ENCODE data around the gene KEAP1.
A peak's percentile ranks its signal among the peaks of the same experiment; 100 is the strongest.

KEAP1 gene

DNA sequence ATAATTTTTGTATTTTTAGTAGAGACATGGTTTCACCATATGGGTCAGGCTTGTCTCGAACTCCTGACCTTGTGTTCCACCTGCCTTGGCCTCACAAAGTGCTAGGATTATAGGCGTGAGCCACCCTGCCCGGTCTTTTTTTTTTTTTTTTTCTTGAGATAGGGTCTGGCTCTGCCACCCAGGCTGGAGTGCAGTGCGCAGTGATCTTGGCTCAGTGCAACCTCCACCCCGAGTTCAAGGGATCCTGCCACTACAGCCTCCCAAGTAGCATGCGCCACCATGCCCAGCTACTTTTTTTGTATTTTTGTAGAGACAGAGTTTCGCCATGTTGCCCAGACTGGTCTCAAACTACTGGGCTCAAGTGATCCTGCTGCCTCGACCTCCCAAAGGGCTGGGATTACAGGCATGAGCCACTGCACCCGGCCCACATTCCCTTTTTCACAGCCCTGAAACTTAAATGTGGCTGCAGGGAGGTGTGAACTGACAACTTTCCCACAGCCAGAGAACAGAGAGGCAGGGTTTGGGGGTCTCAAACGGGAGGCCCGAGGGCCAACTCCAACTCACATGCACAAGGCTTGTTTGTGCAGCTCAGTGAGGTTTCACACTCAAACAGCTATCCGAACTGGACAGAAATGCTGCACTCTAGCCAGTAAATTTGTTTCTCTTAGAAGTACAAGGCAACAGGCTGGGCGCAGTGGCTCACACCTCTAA lies 18.5 kb upstream of the KEAP1 start:
- DNase-seq, result no peak

DNA sequence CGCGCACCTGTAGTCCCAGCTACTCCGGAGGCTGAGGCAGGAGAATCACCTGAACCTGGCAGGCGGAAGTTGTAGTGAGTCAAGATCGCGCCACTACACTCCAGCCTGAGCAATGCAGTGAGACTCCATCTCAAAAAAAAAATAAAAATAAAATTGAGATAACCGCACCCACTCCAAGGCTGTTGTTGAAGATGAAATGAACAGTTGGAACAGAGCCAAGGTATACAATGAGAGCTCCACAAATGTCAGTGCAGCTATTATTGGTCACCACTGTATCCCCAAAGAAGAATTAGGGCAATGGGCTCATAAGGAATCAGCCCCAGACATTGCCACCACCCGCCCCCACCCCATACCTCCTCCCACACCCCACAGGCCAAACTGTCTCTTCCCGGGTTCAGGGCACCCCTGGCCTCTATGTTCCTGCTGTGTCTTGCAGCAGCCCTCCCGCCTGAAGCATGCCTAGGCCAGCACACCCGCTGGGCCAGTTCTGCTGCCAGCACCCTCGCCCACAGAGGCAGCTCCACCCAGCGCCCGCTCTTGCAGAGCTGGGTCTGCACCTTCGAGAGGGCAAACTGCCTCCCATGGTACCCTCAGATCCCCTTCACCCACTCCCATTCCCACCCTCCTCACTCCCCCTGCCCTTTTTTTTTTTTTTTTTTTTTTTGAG lies 17.6 kb upstream of the KEAP1 start:
- DNase-seq, result no peak

DNA sequence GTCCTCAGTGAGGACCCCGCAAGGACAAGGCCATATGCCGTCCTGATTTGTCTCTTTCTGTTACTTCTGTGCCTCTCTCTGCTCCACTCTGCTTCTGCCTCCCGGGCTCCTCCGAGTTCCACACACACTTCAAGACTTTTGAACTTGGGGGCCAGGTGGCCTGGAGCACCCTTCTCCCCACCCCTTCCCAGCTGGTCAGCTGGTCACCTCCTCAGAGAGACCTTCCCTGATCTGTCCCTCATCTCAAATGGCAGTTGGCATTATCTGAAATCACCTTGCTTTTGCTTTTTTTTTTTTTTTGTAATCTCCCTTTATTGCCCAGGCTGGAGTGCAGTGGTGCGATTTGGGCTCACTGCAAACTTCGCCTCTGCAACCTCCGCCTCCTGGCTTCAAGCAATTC lies 16.3 kb upstream of the KEAP1 start:
- no peak for DNase-seq

- peak; percentile 43 to 46 for DNase-seq
These were observed 15.5 kb upstream of the KEAP1 start for GRCh38 chr19:10518444-10519361.

DNA sequence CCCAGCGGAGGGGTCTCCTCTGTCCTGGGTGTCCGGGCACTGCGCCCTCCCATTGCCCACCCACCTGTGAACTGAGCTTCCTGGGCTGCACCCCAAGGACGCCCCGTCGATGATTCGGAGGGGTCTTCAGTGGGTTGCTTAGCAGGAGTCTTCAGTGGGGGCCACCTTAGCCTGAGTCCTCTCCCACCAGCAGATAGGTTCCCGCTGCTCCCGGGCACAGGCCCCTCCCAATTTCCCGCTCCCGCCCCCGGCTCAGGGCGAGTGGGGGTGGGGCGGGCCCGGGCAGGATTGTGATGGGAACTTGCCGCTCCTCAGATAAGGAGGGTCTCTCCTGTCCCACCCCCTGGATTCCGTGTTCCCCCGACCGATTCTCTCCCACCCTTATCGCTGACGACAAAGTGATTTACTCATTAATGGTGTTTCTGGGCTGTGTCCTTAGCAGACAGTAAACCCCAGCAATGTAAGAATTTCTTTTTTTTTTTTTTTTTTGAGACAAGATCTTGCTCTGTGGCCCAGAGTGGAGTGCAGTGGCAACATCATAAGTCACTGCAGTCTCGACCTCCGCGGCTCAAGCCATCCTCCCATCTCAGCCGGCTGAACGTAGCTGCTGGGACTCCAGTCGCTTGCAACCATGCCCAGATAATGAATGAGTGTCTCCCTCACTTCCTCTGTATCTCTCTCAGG lies 14.7 kb upstream of the KEAP1 start:
- DNase-seq, result peak; percentile 23 to 30

GRCh38 chr19:10517361-10517759 lies 14.2 kb upstream of the KEAP1 start, which contains the start of gene S1PR5:
Gene S1PR5, minus strand, starts transcription at chr19:10517447. Its CDS starts 2,436 bp downstream, at chr19:10515011.
- DNase-seq, result peak; percentile 16 to 35

DNA sequence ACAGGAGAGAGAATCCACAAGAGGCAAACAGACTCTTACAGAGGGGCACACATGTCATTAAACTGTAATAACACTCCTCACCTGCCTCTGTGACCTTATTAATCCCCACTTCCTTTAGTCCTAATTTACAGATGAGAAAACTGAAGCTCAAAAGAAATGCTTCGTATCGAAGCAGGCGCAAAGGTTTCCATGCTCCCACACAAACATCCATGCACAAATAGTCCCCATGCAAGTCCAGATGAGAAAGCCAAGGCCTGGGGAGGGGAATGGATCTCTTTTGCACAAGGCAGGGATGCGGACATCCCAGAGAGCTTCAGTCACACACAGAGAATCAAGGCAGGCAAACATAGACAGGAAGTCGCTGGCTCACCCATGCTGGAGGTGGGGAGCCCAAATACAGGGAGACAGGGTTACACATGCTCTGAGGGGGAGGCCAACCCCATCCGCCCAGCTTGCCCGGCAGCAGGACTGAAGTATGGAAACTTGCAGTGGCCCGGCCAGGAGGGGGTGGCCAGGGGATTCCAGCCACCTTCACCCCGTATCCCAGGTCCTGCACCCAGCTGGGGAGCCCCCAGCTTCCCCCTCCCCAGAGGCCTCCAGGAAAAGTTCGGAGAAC lies 13.6 kb upstream of the KEAP1 start:
- peak in 1 of 2 donors; percentile 26 for DNase-seq

- peak; percentile 67 to 70 for DNase-seq
These were observed 12.9 kb upstream of the KEAP1 start for GRCh38 chr19:10516064-10516385.

DNA sequence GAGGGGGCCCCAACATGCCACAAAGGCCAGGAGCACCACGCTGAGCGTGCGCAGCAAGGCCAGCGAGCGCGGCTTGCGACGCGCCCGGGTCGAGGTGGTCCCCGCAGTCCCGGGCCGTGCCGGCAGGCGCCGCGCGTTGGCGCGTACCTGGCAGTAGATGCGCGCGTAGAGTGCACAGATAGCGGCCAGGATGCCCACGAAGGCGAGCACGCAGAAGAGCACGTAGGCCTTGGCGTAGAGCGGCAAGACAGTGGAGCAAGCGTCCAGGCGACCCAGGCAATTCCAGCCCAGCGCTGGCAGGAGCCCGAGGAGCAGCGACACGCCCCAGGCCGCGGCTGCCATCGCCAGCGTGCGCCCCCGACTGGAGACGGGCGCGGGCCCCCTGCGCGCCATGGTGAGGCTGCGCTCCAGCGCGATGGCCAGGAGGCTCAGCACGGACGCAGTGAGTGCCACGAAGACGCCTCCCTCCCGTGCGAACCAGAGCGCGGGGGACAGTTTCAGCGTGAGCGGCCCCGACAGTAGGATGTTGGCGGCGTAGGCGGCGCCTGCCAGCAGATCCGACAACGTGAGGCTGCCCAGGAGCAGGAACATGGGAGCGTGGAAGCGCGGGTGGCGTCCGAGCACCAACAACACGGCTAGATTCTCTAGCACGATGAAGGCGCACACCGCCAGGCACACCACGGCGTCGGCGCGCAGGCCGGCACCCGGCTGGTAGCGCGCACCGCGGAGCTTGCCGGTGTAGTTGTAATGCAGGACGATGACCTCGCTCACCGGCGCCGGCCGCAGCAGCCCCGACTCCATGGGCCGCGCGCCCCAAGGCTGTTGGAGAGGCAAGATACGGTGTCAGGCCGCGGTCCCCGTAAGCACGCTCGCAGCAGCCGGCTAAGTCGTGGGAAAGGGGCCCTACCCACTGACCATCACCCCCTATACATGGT lies 11.3 kb upstream of the KEAP1 start:
- peak; percentile 42 to 47 for DNase-seq

- DNase-seq, result no peak
These were observed 10.1 kb upstream of the KEAP1 start for GRCh38 chr19:10513223-10513622.

DNA sequence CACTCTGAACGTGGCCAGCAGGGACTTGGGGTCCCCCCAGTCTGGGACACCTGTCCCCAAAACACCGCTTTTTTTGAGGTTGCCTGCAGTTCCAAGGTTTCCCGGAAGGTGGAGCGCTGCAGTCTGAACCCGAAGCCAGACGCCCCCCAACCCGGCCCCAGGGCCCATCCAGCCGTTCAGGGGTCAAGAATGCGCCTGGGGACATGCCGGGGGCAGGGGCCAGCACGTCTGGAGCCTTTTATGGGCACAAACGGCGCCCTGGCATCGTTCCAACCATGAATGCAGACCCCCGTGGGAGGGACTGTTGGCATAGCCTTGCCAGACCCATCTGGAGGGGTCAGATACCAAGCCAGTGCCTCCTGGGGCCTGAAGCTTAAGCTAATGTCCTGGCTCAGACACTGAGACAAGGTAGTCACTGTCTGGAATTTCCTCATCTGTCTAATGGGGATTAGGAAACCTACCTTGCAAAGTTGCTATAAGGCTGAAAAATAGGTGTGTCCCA lies 7.2 kb upstream of the KEAP1 start:
- peak; percentile 60 to 67 for DNase-seq

- no peak for DNase-seq
These were observed 5.6 kb upstream of the KEAP1 start for GRCh38 chr19:10508707-10509106.

DNA sequence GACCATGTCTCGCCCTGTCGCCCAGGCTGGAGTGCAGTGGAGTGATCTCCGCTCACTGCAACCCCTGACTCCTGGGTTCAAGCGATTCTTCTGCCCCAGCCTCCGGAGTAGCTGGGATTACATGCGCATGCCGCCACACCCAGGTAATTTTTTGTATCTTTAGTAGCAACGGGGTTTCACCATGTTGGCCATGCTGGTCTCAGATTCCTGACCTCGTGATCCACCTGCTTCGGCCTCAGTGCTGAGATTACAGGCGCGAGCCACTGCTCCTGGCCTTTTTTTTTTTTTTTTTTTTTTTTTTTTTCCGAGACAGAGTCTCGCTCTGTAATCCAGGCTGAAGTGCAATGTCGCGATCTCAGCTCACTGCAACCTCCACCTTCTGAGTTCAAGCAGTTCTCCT lies 4.9 kb upstream of the KEAP1 start:
- no peak for DNase-seq

- peak; percentile 80 to 86 for DNase-seq
These were observed 2.5 kb upstream of the KEAP1 start for GRCh38 chr19:10505583-10506229.

- peak; percentile 88 to 90 for DNase-seq
These were observed 593 bp downstream of the KEAP1 start for GRCh38 chr19:10502524-10503001.

DNA sequence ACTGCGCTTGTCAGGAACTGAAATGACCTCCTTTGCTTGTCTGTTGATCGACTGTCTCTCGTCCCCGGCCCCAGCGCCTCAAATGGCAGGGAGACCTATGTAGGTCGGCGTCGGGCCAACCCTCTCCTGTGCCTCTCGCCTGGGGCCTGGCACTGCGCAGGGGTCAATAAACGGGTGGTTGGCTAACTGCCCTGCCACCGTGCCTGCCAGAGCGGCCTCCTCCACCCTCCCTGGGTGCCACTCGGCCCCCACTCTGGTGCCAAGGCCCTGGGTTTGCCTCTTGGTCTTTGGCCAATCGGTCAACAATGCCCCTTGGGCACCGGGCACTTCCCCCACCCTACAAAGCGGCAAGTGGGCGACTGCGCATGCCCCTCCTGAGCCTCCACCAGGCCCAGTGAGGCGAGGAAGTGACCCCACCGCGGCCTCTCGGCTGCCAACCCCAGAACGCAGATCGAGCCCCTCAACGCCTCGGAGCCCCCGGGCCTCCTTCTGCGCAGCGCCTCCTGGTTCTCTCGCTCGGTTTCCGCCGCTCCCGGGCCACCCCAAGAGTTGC lies 1.1 kb downstream of the KEAP1 start:
- peak in 1 of 2 donors; percentile 55 for DNase-seq

DNA sequence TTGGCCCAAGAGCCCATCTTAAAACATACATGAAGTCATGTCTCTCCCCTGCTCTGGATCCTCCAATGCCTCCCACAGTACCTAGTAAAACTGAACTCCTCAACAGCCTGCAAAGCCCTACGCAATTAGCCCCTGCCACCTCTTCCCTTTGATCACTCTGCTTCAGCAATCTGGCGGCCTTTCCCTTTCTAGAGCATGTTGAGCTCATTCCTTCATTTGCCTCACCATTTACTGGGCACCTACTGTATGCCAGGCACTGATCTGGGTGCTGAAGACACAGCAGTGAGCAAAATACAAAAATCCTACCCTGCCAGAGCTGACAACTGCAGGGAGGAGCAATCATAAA lies 2.9 kb downstream of the KEAP1 start:
- DNase-seq, result no peak

DNA sequence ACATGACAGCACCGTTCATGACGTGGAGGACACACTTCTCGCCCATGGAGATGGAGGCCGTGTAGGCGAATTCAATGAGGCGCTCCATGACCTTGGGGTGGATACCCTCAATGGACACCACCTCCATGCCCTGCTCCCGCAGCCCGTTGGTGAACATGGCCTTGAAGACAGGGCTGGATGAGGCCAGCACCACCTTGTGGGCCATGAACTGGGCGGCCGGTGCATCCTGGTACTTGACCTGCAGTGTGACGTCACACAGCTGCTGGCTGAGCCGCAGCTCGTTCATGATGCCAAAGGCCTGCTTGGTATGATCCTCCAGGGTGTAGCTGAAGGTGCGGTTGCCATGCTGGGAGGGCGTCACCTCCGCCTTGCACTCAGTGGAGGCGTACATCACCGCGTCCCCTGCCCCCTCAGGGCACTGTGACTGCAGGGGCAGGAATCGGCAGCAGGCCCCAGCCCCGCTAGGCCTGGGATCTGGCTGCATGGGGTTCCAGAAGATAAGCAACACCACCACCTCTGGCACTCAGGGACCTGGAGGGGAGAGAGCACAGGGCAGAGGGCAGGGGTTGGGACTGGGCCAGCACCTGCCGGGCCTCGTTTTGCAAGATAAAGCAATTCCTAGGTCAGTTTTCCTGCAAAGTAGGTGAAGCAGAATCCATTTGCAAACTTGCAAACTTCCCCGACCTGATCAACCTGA lies 3.5 kb downstream of the KEAP1 start:
- no peak for DNase-seq

- DNase-seq, result no peak
These were observed 5.8 kb downstream of the KEAP1 start for GRCh38 chr19:10497371-10497770.

Data from CD4-positive, alpha-beta T cell treated with Interleukin-4 for 1 hour (primary cell).